Stimulated activated CD8-positive, alpha-beta memory T cell treated with anti-CD3 and anti-CD28 coated beads, Interleukin-7, amount 100 ng/mL, for 4 hours (primary cell): ENCODE results near the gene ANKRD53.

Source experiments
- DNase-seq, 2 donors: peaks; one replicate each; pipeline ENCODE4 v3.0.0-alpha.2; 2020; ENCODE audit warnings: low read depth in 2 of 2

The ANKRD53 gene

DNA sequence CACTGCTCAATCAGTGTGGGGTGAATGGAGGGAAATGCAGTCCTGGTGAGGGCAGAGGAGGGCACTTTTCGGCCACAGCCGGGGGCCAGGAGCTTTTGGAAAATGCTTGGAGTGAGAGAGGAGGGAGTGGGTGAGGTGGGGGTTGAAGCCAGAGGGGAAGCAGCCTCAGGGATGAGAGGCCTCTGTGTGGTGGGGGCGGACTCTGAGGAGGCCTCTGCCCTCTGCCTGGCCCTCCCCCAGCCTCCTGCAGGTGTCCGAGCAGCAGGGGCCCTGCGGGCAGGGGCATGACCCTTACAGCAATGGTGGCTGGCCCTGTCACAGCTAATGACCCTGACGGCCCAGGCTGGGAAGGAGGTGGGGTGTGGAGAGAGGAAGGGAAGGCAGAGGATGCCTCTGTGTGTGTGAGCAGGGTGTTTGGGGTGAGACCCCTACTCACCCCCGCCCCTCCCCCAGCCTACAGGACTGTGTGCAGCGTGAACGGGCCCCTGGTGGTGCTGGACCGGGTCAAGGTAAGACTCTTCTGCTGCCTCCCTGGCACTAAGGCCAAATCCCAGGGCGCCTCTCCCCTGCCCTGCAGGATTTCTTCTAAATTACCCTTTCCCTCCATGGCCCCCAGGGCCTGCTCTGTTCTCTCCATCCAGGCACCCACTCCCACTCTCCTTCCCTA is 35.1 kb upstream of the ANKRD53 start:
- no peak for DNase-seq

GRCh38 chr2:70944111-70944690 is 34.2 kb upstream of the ANKRD53 start:
- DNase-seq = no peak

- DNase-seq = no peak
These were observed 31.5 kb upstream of the ANKRD53 start for GRCh38 chr2:70946832-70947442.

GRCh38 chr2:70947556-70948184 is 30.8 kb upstream of the ANKRD53 start:
- no peak for DNase-seq

DNA sequence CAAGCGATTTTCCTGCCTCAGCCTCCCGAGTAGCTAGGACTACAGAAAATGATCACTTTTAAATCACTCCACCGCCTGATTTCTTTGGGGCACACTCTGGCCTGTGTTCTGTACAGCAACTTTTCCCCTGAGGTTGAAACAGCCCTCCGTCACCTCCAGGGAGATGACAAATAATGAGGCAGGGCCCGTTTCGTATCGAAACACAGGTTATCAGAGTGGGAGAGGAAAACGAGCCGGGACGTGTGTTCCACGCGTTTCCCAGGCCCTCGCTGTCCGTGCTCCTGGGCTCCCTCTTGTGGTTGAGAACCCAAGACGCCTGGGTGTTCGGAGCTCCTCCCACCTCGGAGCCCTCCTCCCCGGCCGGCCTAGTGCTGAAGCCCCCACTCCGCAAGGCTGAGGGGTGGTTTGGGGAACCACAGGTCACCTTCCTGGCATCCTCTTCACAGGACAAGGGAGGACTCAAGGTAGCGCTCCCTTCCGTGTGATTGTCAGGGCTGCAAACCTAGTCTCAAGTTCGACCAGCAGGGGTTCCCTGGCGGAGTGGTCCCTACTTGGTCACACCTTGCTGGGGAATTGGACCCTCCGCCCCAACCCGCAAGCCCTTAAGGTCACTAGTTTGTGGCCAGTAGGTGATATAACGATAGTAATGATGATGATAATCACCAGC is 30.0 kb upstream of the ANKRD53 start:
- DNase-seq = peak; percentile 55 to 68

DNA sequence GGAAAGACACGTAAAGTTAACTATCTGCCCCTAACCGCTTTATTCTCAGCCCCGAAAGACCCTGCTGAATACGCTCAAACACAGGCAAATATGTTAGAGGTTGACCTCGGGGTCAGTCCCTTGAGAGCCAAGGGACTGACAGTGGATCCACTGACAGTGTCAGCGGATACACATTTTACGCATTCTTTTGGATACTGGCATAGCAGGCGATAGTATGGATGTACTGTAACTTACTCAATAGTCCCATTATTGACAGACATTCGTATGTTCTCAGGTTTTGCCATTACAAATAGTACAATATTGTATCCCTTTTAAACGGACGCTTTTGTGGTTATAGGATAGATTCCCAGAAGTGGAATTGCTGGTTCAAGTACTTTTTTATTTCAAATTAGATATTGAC is 29.3 kb upstream of the ANKRD53 start:
- DNase-seq = no peak

GRCh38 chr2:70954886-70955285 is 23.5 kb upstream of the ANKRD53 start:
- no peak for DNase-seq

- DNase-seq = no peak
These were observed 22.3 kb upstream of the ANKRD53 start for GRCh38 chr2:70956141-70956540.

GRCh38 chr2:70957798-70958197 is 20.6 kb upstream of the ANKRD53 start:
- no peak for DNase-seq

DNA sequence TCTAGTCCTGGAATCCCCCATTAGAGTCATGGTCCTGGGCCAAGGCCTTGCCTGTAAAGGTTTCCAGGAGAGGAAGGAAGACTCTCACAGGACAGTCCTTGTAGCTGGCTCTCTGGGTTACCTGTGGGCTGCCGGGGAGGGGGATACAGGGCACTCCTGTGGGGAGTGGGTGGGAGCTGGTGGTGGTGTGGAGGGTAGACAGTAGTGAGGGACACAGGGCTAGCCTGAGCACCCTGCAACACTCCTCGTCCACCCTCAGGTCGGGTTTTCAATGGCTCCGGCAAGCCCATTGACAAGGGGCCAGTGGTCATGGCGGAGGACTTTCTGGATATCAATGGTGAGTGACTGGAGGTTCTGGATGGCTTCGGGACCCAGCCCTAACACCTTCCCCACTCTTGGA is 19.7 kb upstream of the ANKRD53 start:
- no peak for DNase-seq

DNA sequence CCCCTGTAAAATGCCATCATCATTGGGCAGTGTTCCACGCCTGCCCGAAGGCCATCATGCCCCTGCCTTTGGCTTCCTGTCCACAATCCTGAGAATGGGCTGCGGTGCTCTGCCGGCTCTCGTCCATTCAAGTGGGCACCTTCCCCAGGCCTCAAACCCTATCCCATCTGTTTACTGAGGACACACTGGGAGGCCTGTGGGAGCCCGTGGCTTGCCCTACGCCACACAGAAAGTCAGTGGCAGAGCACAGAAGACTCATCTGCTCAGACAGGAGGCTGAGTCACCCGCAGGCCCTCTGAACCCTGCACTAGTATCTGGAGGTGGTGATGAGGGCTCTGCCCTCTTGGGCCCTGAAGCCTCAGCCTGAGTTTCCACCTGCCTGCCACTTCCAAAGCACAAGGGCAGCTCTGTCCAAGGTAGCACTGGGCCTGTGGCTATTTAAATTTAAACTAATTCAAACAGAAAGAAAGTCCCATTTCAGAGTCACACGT is 19.1 kb upstream of the ANKRD53 start:
- no peak for DNase-seq

- no peak for DNase-seq
These were observed 18.3 kb upstream of the ANKRD53 start for GRCh38 chr2:70959851-70960832.

GRCh38 chr2:70960833-70961647 is 17.4 kb upstream of the ANKRD53 start:
- no peak for DNase-seq

DNA sequence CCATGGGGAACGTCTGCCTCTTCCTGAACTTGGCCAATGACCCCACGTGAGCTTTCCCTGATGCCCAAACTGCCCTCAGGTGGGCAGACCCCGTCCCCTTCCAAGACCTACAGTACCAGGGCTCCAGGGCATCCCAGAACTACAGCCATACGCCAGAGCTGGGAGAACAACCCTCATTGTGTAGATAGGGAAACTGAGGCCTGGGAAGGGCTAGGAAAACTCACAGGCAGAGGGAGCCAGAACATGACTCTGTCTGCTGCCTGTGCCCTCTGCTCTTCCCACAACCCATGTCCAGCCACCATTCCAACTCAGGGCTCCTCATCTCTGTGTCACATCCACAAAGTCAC is 16.8 kb upstream of the ANKRD53 start:
- DNase-seq = no peak

DNA sequence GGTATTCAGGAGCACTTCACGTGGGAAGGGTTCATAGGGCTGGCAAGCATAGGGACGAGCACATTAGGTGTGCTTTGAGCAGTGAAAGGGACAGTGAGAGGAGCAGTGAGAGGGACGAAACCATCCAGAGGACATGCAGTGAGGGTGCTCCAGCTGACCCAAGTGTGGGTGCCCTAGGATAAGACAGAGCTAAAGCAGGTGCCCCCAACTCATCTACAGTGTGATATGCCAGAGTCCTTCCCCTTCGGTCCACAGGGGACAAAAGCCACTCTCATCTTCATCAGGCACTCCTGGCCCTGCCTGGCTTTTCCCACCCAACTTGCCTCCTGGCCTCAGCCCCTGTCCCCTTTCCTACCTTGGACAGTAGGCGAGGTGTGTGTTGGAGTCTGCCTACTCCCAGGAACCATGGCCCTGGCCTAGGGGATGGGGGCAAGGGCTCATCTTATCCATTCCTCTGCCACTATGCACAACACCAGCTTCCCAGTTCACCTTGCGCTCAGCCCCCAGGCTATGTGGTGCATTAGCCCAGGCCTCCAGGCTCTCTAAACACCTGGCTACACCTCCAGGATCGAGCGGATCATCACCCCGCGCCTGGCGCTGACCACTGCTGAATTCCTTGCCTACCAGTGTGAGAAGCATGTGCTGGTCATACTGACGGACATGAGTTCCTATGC is 16.1 kb upstream of the ANKRD53 start:
- DNase-seq = no peak

GRCh38 chr2:70962885-70963878 is 15.2 kb upstream of the ANKRD53 start:
- DNase-seq = no peak

GRCh38 chr2:70964133-70964532 is 14.3 kb upstream of the ANKRD53 start:
- no peak for DNase-seq

DNA sequence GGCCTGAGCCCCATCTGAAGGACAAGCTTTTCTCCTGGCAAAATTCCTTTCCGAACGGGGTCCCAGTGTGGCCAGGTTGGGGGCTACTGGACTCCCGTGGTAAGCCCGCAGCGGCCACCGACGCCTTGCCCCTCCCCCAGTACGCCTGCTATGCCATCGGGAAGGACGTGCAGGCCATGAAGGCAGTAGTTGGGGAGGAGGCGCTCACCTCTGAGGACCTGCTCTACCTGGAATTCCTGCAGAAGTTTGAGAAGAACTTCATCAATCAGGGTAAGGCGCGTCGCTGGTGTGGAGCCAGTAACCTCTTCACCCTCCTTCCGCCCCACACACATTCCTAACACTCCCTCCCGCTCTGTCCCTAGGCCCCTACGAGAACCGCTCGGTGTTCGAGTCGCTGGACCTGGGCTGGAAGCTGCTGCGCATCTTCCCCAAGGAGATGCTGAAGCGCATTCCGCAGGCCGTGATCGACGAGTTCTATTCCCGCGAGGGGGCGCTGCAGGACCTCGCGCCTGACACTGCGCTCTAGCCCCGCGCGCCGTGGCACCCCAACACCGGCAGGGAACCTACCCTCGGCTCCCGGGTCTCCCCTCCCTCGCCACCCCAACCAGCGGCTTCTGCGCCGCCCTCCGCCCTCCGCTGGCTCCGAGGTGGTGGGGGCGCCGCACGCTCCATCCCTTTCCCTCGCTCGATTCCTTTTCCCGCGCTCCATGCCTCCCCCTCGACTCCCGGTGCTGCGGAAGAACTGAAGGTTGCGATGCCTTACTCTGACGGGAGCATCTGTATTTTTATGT is 13.6 kb upstream of the ANKRD53 start:
- DNase-seq = peak; percentile 50 to 76
